NCI-H2227 treated with DMSO at 0.1 percent for 48 hours (cell line): ENCODE data around the gene PGM5.

ENCODE experiments used
- DNase-seq: peaks from one replicate; lab custom pipeline; 2025; lab: John Stamatoyannopoulos, UW

Gene PGM5

GRCh38 chr9:68496356-68496755, 139.9 kb downstream of the PGM5 start:
- no peak for DNase-seq

DNA sequence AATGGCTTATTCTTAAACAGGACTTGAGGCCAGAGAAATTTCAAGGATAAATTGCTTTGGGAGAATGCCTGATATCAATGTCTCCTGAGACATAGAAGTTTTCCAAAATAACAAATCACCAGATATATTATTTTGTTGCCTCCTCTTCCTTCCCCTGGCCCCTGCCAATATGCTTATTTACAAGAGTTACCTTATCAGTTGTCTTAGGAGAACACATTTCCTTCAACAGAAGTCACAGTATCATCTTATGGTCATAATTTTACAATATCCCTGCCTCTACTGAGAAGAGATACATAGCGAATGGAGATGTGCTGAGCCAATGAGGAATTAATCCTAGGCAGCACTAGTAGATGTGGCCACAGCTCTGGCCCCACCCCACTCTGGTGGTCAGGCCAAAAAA, 141.2 kb downstream of the PGM5 start:
- DNase-seq: no peak

DNA sequence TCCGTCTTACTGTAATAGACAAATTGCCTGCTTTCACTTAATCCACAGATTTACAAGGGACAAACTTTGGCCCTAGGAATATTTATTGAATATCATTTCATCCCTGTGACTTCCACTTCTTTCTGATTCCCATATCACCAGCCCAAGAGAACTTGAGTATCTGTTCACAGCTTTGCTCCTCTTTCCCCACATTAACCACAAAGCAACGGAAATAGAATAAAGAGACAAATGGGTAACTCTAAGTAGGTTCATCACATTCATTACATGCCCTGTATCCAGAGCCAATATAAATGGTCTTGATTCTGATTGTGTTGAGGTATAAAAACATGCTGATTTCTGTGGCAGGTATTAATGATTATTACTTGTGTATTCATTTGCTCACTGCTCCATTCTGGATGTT, 142.4 kb downstream of the PGM5 start:
- no peak for DNase-seq

GRCh38 chr9:68500457-68501381, 144.3 kb downstream of the PGM5 start:
- DNase-seq: no peak

DNA sequence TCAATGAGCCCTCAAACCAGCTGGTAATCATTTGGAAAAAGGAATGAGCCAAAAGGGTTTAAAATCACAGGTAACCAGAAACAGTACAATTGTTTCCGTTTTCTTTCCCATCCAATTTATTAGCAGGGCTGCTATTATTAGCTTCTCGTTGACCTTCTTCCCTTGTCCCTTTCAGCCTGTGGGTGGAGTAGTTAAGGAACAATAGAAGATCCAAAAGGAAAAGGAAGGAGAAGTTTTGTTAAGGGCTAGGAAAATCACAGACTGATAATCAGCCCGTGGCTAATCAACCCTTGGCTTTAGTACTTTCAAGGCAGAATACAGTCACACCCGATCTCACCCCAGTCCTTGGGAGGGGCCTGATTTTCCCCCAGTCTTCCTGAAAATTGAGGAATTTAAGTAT, 145.9 kb downstream of the PGM5 start:
- DNase-seq: no peak

DNA sequence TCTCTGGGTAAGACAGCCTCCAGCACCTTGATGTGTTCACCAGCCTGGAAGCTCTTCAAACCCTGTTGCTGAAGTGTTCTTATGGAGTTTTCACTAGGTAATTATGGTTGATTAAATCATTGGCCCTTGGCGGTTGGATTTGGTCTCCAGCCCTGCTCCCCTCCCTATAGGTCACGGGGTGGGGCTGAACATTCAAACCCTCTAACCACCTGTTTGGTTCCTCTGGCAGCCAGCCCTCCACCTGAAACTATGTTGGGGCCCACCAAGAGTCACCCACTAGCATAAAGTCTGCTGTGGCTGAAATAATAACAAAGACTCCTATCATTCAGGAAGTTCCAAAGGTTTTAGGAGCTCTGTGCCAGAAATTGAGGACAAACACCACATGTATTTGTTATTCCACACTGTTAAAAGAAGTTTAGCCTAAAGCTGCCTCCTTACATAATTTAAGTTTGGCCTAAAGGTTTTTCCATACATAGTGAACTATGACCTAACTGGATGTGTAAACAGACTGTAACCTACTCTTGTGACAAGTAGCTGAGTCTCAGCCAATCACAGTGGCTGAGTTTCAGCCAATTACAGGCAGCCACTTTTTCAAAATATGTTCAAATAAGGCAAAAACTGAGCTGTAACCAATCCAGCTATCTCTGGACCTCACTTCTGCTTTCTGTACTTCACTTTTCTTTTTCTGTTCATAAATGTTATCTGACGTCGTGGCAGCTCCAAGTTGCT, 149.4 kb downstream of the PGM5 start:
- DNase-seq: no peak

DNA sequence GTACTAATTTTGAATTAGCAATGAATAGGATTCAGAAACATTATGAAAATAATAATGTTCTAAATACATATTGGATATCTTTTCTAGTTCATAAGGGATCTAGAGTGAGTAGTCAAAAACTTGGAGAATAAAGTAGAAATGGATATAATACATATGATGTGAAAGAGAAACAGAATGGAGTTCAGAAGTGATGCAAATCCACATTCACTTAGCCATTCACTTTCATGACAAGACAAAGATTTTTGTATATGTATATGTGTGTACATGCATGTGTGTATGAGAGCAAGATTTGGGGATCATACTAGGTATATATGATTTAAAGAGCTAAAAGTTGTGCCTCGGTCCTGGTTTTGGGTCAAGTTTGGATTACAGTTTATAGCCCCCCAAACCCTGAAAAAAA, 150.1 kb downstream of the PGM5 start:
- no peak for DNase-seq

DNA sequence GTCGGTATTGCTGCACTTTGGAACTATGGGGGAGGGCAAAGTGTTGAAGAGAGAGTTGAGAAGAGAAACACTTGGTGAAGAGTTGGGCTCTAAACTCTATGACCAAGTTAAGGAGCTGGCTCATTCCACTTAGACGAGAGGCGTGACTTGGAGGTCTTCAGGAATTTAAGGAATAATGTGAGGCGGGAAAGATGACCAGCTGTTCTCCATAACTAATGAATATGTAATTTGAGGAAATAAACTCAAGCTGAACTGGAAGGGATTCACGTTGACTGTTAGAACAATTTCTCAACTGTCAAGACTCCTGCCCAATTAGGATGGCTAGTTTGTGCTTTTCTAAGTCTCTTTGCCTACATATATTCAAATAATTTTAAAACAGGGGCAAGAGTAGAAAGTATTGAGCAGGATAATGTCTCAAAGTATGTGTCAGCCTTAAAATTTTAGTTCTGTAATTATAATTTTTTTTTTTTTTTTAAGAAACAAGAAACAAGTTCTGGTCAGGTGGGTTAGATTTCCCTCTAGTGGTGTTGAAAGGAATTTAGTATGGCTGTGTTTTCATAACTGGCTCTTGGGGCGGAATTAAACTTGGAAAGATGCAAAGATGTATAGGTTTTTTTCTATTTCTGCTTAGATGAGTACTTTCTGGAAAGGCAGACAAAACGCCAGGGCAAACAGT, 150.9 kb downstream of the PGM5 start:
- DNase-seq: no peak

- DNase-seq: no peak
Observed at GRCh38 chr9:68507806-68508145, 151.4 kb downstream of the PGM5 start.

- no peak for DNase-seq
Observed at GRCh38 chr9:68508547-68508946, 152.1 kb downstream of the PGM5 start.

- no peak for DNase-seq
Observed at GRCh38 chr9:68509689-68510088, 153.3 kb downstream of the PGM5 start.

DNA sequence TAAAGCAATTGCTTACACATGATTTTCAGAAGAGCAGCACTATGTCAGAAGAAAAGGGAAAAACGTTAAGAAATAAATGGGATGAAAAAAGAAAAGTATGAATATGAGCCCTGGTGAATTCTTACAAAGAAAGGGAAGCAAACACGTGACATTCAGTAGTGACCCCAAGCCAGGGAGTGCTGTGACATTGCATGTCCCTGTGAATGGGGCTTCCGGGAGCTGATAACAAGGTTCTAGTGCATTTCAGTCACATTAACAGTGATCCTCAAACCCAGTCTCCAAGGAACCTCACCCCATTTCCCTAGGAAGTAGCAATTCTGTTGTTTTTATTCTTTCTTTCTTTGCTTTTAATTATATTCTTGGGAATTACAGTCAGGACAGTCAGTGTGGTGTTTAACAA, 157.0 kb downstream of the PGM5 start:
- DNase-seq: no peak

DNA sequence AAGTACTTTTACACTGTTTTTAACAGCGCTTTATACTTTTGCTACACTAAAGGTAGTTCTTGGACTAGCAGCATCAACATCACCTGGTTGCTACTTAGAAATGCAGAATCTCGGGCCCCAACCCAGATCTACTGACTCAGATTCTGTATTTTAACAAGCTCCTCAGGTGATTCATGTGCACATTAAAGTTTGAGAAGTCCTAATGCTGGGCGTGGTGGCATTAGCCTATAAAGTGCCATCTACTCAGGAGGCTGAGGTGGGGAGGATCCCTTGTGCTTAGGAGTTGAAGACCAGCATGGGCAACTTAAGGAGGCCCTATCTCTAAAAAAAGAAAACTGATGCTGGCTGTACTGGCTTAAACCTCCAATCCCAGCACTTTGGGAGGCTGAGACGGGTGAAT, 157.6 kb downstream of the PGM5 start:
- no peak for DNase-seq

GRCh38 chr9:68515326-68516017, 159.1 kb downstream of the PGM5 start:
- DNase-seq: no peak

DNA sequence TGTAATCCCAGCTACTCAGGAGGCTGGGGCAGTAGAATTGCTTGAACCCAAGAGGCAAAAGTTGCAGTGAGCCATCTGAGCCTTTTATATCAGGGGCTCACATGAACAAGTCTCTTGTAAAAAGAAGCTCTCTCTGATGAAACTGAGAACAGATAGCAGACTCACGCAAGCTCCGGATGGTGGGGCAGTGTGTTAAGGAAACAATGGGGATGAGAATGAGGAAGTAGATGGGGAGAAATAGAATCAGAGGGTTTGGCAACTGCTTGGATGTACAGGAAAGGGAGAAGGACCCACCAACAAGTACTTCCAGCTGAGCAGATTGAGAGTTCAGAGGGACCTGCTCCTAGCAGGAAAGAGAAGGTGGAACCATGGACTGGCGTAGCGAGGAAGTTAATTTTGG, 165.7 kb downstream of the PGM5 start:
- no peak for DNase-seq

GRCh38 chr9:68522954-68523353, 166.5 kb downstream of the PGM5 start:
- DNase-seq: no peak

DNA sequence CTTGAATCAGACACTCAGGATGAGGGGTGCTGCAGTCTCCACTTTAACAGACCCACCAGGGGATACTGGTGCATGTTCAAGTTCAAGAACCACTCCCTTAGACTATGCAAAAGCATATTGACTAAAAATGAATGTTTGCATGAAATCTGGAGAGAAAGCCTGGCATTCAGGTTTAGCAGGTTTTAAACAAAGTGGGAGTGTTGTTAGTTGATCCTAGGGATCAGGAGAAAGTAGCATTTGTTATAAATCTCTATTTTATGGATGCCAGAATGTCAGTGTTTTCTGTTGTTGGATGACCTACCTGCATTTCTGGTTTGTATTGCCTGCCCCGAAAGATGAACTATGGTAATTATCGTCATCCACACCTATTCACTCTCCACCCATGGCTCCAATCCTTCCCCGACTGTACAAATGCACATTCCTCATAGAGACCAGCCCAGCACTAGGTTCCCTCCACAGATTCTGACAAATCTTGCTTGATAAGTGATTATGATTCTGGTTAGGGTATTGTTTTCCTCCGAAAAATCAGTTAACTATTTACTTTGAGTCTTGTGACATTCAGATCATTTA, 167.0 kb downstream of the PGM5 start:
- DNase-seq: no peak

- no peak for DNase-seq
Observed at GRCh38 chr9:68530618-68531017, 174.2 kb downstream of the PGM5 start.

DNA sequence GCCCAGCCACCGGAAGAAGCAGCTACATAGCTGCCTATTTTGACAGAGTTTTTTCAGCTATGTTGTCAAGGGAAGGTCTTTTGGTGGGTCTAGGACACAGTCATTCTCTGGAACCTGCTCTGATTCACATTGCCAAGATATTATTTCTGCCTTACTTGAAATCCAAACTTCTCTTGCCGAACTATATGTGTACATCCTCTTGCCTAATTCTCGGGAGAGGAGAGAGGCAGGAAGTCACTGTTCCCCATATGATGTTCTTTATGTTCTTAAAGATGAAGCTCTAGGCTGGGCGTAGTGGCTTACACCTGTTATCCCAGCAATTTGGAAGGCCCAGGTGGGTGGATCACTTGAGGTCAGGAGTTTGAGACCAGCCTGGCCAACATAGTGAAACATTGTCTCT, 175.7 kb downstream of the PGM5 start:
- no peak for DNase-seq

GRCh38 chr9:68533678-68534077, 177.3 kb downstream of the PGM5 start:
- no peak for DNase-seq

- DNase-seq: no peak
Observed at GRCh38 chr9:68536876-68537615, 180.6 kb downstream of the PGM5 start.

DNA sequence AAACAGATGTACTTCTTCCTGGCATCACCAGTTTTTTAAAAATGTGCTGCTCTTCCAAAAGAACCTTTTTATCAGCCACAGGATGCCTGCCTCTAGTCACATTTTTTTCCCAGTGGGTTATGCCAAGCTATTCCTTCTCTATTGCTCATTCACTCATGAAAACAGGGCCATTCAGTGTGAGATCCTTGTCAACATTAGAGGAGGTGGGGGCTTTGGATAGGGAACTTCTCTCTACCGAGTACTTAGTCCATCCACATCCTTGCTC, 181.1 kb downstream of the PGM5 start:
- no peak for DNase-seq
